Mesangial cell (primary cell): Measurements from ENCODE around the gene GOLGA2. TPM values are rescaled to one million over a fixed set of nuclear protein-coding genes. Genes with fewer than 3 reads are reported as not detected.

Experiments used
- total RNA-seq: library from RNA; depleted of rRNA; stranded (reverse); fragments of >200 nt; gene quantifications from 2 replicates; pipeline ENCODE4 v1.2.3, GENCODE V29; 2015

The GOLGA2 gene
- total RNA-seq, result 41.7 and 62.4 TPM in 2 replicates

GRCh38 chr9:128275198-128276007 is at the start of gene GOLGA2:
Gene GOLGA2, minus strand, starts transcription at chr9:128276007. Its CDS starts 31 bp downstream, at chr9:128275976.

GRCh38 chr9:128322404-128323211 is 46.8 kb upstream of the GOLGA2 start, which contains the start of the genes COQ4 and TRUB2:
Gene COQ4, plus strand, starts transcription at chr9:128322839. Its CDS starts 20 bp downstream, at chr9:128322859.
Gene TRUB2, minus strand, starts transcription at chr9:128322447. Its CDS starts 39 bp downstream, at chr9:128322408.

GRCh38 chr9:128276008-128276573 is 284 bp upstream of the GOLGA2 start, which contains the start of gene SWI5:
Gene SWI5, plus strand, starts transcription at chr9:128276276.

Other genes starting within 250 kb of the GOLGA2 start
- gene NAIF1, start 208.7 kb downstream of the GOLGA2 start, total RNA-seq, result 8.3 and 8.5 TPM in 2 replicates
- gene SLC25A25, start 207.8 kb downstream of the GOLGA2 start, total RNA-seq, result 9.8 TPM in 2 replicates
- gene PTGES2, start 148.3 kb downstream of the GOLGA2 start, total RNA-seq, result 84.0 and 100 TPM in 2 replicates
- gene LCN2, start 126.6 kb downstream of the GOLGA2 start, total RNA-seq, result 1.9 TPM in 1 of 2 replicates, not detected in the other
- gene BBLN, start 115.7 kb downstream of the GOLGA2 start, total RNA-seq, result 177 and 374 TPM in 2 replicates
- 67.0 and 90.5 TPM in 2 replicates for gene CIZ1, start 84.4 kb downstream of the GOLGA2 start, total RNA-seq
- gene DNM1, start 72.6 kb downstream of the GOLGA2 start, total RNA-seq, result 44.2 and 131 TPM in 2 replicates
- gene SWI5, start 269 bp upstream of the GOLGA2 start, total RNA-seq, result 48.6 and 66.6 TPM in 2 replicates
- 16.6 and 17.2 TPM in 2 replicates for gene TRUB2, start 46.4 kb upstream of the GOLGA2 start, total RNA-seq
- gene COQ4, start 46.8 kb upstream of the GOLGA2 start, total RNA-seq, result 61.1 and 63.0 TPM in 2 replicates
- gene SLC27A4, start 64.5 kb upstream of the GOLGA2 start, total RNA-seq, result 36.3 and 48.2 TPM in 2 replicates
- gene URM1, start 95.4 kb upstream of the GOLGA2 start, total RNA-seq, result 47.9 and 55.2 TPM in 2 replicates
- 91.9 and 147 TPM in 2 replicates for gene CERCAM, start 144.8 kb upstream of the GOLGA2 start, total RNA-seq
- 12.2 and 33.9 TPM in 2 replicates for gene ODF2, start 180.0 kb upstream of the GOLGA2 start, total RNA-seq
- 18.5 and 20.9 TPM in 2 replicates for gene GLE1, start 228.7 kb upstream of the GOLGA2 start, total RNA-seq